K562 (cell line): ENCODE results near the gene HSDL1. TPM values are rescaled to one million over a fixed set of nuclear protein-coding genes. Genes with fewer than 3 reads are reported as not detected.

Source experiments
- ARHGAP35 ChIP-seq: fragments of 450-650 bp; IDR thresholded peaks from 2 replicates; pipeline ENCODE4 v1.6.1; 2018; ENCODE audit not compliant: partially characterized antibody
- BMI1 ChIP-seq: fragments of 150-350 bp; IDR thresholded peaks from 2 replicates; pipeline ENCODE4 v1.6.1; 2014; ENCODE audit warnings: low read length
- CREM ChIP-seq: IDR thresholded peaks from 2 replicates; pipeline ENCODE4 v1.6.1; 2014; ENCODE audit warnings: antibody characterized with exemption, low read depth
- E4F1 ChIP-seq: fragments of 250-450 bp; sonication (Bioruptor Pico); IDR thresholded peaks from 2 replicates; pipeline ENCODE4 v1.5.0; 2021; ENCODE audit warnings: mild to moderate bottlenecking, borderline replicate concordance
- EGR1 ChIP-seq: fragments of 450-650 bp; conservative IDR thresholded peaks from 2 replicates; pipeline ENCODE4 v1.6.1; 2017; ENCODE audit warnings: mild to moderate bottlenecking
- ESRRA ChIP-seq: fragments of 450-650 bp; IDR thresholded peaks from 2 replicates; pipeline ENCODE4 v1.6.1; 2014; ENCODE audit warnings: low read depth, mild to moderate bottlenecking, moderate library complexity, borderline replicate concordance
- FOXA1 ChIP-seq: fragments of 450-650 bp; IDR thresholded peaks from 2 replicates; pipeline ENCODE4 v1.6.1; 2016; ENCODE audit warnings: mild to moderate bottlenecking, borderline replicate concordance
- MAFF ChIP-seq: IDR thresholded peaks from 2 replicates; pipeline ENCODE4 v1.6.1; 2012; ENCODE audit warnings: low read length, improper control_type of control experiment
- NELFE ChIP-seq: IDR thresholded peaks from 2 replicates; pipeline ENCODE4 v1.6.1; 2011; ENCODE audit warnings: mild to moderate bottlenecking; ENCODE audit not compliant: insufficient read depth, insufficient read length
- POLR2AphosphoS2 ChIP-seq: IDR thresholded peaks from 2 replicates; pipeline ENCODE4 v1.6.1; 2012; ENCODE audit warnings: low read length, improper control_type of control experiment
- PTTG1 ChIP-seq: fragments of 450-650 bp; IDR thresholded peaks from 2 replicates; pipeline ENCODE4 v1.6.1; 2016; ENCODE audit warnings: low read depth, mild to moderate bottlenecking, missing genetic modification characterization, missing compliant biosample characterization
- RBBP5 ChIP-seq: fragments of 200-600 bp; sonication (generic); IDR thresholded peaks from 2 replicates; pipeline ENCODE4 v1.6.1; 2012; ENCODE audit warnings: borderline replicate concordance, mild to moderate bottlenecking, low read length, control low read depth, inconsistent platforms; ENCODE audit not compliant: insufficient read depth, poor library complexity, severe bottlenecking
- RBM25 ChIP-seq: fragments of 200-400 bp; formaldehyde crosslinking; IDR thresholded peaks from 2 replicates; pipeline ENCODE4 v1.6.1; 2018; ENCODE audit warnings: low read length, low read depth, moderate library complexity; ENCODE audit not compliant: severe bottlenecking
- SMARCE1 ChIP-seq: fragments of 450-650 bp; IDR thresholded peaks from 2 replicates; pipeline ENCODE4 v1.7.1; 2016; ENCODE audit warnings: mild to moderate bottlenecking
- SP1 ChIP-seq: sonication (generic); formaldehyde crosslinking; IDR thresholded peaks from 2 replicates; pipeline ENCODE4 v1.8.1; 2022; ENCODE audit warnings: mild to moderate bottlenecking, missing genetic modification reagents
- TBP ChIP-seq: optimal IDR thresholded peaks from 2 replicates; pipeline ENCODE3; 2011; ENCODE audit warnings: low read depth, low read length, improper control_type of control experiment
- ZEB2 ChIP-seq: fragments of 450-650 bp; IDR thresholded peaks from 2 replicates; pipeline ENCODE4 v1.6.1; 2016
- ZNF436 ChIP-seq: fragments of 250-450, 450-650 bp; sonication (Bioruptor Pico); formaldehyde crosslinking; IDR thresholded peaks from 2 replicates; pipeline ENCODE4 v1.7.0; 2020; ENCODE audit warnings: mild to moderate bottlenecking
- ZNF644 ChIP-seq: fragments of 200-800 bp; sonication (Bioruptor generic); IDR thresholded peaks from 2 replicates; pipeline ENCODE4 v1.6.1; 2016; ENCODE audit warnings: low read depth, missing genetic modification characterization, missing compliant biosample characterization
- ZNF76 ChIP-seq: fragments of 250-450 bp; sonication (Bioruptor Pico); IDR thresholded peaks from 2 replicates; pipeline ENCODE4 v1.4.0; 2020; ENCODE audit warnings: mild to moderate bottlenecking, moderate library complexity, borderline replicate concordance
- ZNF780A ChIP-seq: fragments of 250-450 bp; sonication (Bioruptor Pico); IDR thresholded peaks from 2 replicates; pipeline ENCODE4 v1.5.0; 2021; ENCODE audit warnings: mild to moderate bottlenecking
- polyA plus RNA-seq, 8 experiments: library from polyadenylated mRNA; depleted of rRNA in 4 of 8; stranded (reverse) in 5 of 8; unstranded in 3 of 8; fragments of >200 nt; fragmentation: Nextera tagmentation in 2 of 8; fragmentation: Illumina TruSeq in 1 of 8; extraction: Ambion mirVana in 2 of 8; extraction: Trizol in 1 of 8; gene quantifications; 2 replicates each; pipeline versions ENCODE4 v1.2.1 to v1.2.3, GENCODE V29; 2011 to 2014; ENCODE audit warnings: inconsistent platforms in 1 of 8, missing spikeins in 1 of 8
- total RNA-seq, 7 experiments: library from RNA; depleted of rRNA in 6 of 7; stranded (reverse); fragments of >200 nt in 6 of 7; fragmentation: Illumina TruSeq in 2 of 7; extraction: Trizol in 2 of 7; gene quantifications; 2 replicates each; pipeline versions ENCODE4 v1.2.1 to v1.2.3, GENCODE V29; 2011 to 2021; ENCODE audit warnings: low replicate concordance in 1 of 7
- TF ChIP-seq, protein P1 (sequence below): fragments of 450-650 bp; formaldehyde crosslinking; IDR thresholded peaks from 2 replicates; pipeline ENCODE4 v1.4.0; 2020; ENCODE audit warnings: mild to moderate bottlenecking, moderate library complexity

Gene HSDL1
- total and polyA plus RNA-seq, 9 of the 15 experiments (the other 6 are each of a cell fraction or from before 2014, with no cell fraction given), result 14.8 to 41.2 (median 27.7) TPM

GRCh38 chr16:84116720-84117493 is 28.1 kb downstream of the HSDL1 start, which contains the start of gene MBTPS1 (continued):
- TF ChIP-seq E4F1 (CRISPR knock-in tag) (no peak), PTTG1 (tag) (no peak), RBBP5 (peak; percentile 88), NELFE (no peak), RBM25 (peak; percentile 100), TBP (peak; percentile 71), ZEB2 (no peak), ZNF76 (peak; percentile 45; the same call in 1 of the 2 replicates), ESRRA (peak; percentile 44), FOXA1 (no peak), MAFF (peak; percentile 49; the same call in 1 of the 2 replicates), SP1 (peak; percentile 79; the same call in 1 of the 2 replicates), ARHGAP35 (peak; percentile 96), ZNF436 (no peak), EGR1 (peak; percentile 83), POLR2AphosphoS2 (no peak), CREM (peak; percentile 88), SMARCE1 (0 out of 2 replicates have a peak, but pooled peaks have one; percentile 37), ZNF780A (no peak), ZNF644 (tag) (no peak), BMI1 (no peak)
- TF ChIP-seq, protein P1, sequence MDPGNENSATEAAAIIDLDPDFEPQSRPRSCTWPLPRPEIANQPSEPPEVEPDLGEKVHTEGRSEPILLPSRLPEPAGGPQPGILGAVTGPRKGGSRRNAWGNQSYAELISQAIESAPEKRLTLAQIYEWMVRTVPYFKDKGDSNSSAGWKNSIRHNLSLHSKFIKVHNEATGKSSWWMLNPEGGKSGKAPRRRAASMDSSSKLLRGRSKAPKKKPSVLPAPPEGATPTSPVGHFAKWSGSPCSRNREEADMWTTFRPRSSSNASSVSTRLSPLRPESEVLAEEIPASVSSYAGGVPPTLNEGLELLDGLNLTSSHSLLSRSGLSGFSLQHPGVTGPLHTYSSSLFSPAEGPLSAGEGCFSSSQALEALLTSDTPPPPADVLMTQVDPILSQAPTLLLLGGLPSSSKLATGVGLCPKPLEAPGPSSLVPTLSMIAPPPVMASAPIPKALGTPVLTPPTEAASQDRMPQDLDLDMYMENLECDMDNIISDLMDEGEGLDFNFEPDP (CRISPR knock-in tag), result no peak
